T-helper 22 cell (primary cell): ENCODE data around the gene SNAP29.
A peak's percentile ranks its signal among the peaks of the same experiment; 100 is the strongest.
"Not testable (repeated sequence)": the region's sequence is repeated elsewhere in the genome, so short reads cannot be mapped to it uniquely, and the experiment has no call there.

Experiments
- DNase-seq: peaks from one replicate; pipeline ENCODE4 v3.0.0-alpha.2; 2020; ENCODE audit warnings: low read depth

The SNAP29 gene

GRCh38 chr22:20834725-20835124 is 24.1 kb upstream of the SNAP29 start:
- no peak for DNase-seq

- no peak for DNase-seq
Observed at GRCh38 chr22:20836987-20837823, 21.6 kb upstream of the SNAP29 start.

- DNase-seq = not testable (repeated sequence)
Observed at GRCh38 chr22:20839354-20839753, 19.5 kb upstream of the SNAP29 start.

GRCh38 chr22:20839837-20840645 is 18.8 kb upstream of the SNAP29 start:
- no peak for DNase-seq

- no peak for DNase-seq
Observed at GRCh38 chr22:20840646-20841371, 18.0 kb upstream of the SNAP29 start.

GRCh38 chr22:20843501-20843900 is 15.3 kb upstream of the SNAP29 start:
- no peak for DNase-seq

GRCh38 chr22:20844055-20845037 is 14.5 kb upstream of the SNAP29 start:
- no peak for DNase-seq

- DNase-seq = no peak
Observed at GRCh38 chr22:20847318-20847822, 11.4 kb upstream of the SNAP29 start.

- no peak for DNase-seq
Observed at GRCh38 chr22:20852076-20852475, 6.7 kb upstream of the SNAP29 start.

- no peak for DNase-seq
Observed at GRCh38 chr22:20852503-20852902, 6.3 kb upstream of the SNAP29 start.

GRCh38 chr22:20853236-20853660 is 5.6 kb upstream of the SNAP29 start:
- DNase-seq = no peak

- no peak for DNase-seq
Observed at GRCh38 chr22:20857247-20857643, 1.6 kb upstream of the SNAP29 start.

GRCh38 chr22:20857838-20858614 is 781 bp upstream of the SNAP29 start:
- DNase-seq = peak; percentile 75

- DNase-seq = no peak
Observed at GRCh38 chr22:20859615-20860014, 808 bp downstream of the SNAP29 start.

GRCh38 chr22:20862540-20862939 is 3.7 kb downstream of the SNAP29 start:
- no peak for DNase-seq

GRCh38 chr22:20863366-20863765 is 4.6 kb downstream of the SNAP29 start:
- DNase-seq = no peak

GRCh38 chr22:20864186-20864908 is 5.5 kb downstream of the SNAP29 start:
- no peak for DNase-seq

GRCh38 chr22:20865331-20865730 is 6.5 kb downstream of the SNAP29 start:
- no peak for DNase-seq

- DNase-seq = no peak
Observed at GRCh38 chr22:20865875-20866445, 7.2 kb downstream of the SNAP29 start.
